Panc1 (cell line): ENCODE results near the gene ZNF57.

ENCODE experiments used
- POLR2AphosphoS5 ChIP-seq: IDR thresholded peaks from 2 replicates; pipeline ENCODE4 v1.6.1; 2012; ENCODE audit warnings: mild to moderate bottlenecking, low read depth, low read length, moderate library complexity
- REST ChIP-seq, 2 experiments: IDR thresholded peaks; 2 replicates each; pipeline ENCODE4 v1.6.1; 2011 to 2012; ENCODE audit warnings: low read depth in 2 of 2, control low read depth in 1 of 2, low read length in 1 of 2, mild to moderate bottlenecking in 1 of 2, moderate library complexity in 1 of 2; ENCODE audit not compliant: insufficient read depth in 1 of 2
- TCF7L2 ChIP-seq: IDR thresholded peaks from 2 replicates; pipeline ENCODE4 v1.6.1; 2011; ENCODE audit warnings: mild to moderate bottlenecking, low read depth, low read length, inconsistent platforms
- TF ChIP-seq, protein P1 (sequence below): fragments of 450-650 bp; IDR thresholded peaks from 2 replicates; pipeline ENCODE4 v1.5.1; 2017; ENCODE audit warnings: mild to moderate bottlenecking

GRCh38 chr19:2902590-2903218, 2.0 kb downstream of the ZNF57 start:
- TF ChIP-seq, protein P1, sequence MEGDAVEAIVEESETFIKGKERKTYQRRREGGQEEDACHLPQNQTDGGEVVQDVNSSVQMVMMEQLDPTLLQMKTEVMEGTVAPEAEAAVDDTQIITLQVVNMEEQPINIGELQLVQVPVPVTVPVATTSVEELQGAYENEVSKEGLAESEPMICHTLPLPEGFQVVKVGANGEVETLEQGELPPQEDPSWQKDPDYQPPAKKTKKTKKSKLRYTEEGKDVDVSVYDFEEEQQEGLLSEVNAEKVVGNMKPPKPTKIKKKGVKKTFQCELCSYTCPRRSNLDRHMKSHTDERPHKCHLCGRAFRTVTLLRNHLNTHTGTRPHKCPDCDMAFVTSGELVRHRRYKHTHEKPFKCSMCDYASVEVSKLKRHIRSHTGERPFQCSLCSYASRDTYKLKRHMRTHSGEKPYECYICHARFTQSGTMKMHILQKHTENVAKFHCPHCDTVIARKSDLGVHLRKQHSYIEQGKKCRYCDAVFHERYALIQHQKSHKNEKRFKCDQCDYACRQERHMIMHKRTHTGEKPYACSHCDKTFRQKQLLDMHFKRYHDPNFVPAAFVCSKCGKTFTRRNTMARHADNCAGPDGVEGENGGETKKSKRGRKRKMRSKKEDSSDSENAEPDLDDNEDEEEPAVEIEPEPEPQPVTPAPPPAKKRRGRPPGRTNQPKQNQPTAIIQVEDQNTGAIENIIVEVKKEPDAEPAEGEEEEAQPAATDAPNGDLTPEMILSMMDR = no peak
- no peak for TF ChIP-seq REST (IDR thresholded peaks at IDR 0.05; ENCODE audit: insufficient read depth in 1 of 2, low read depth in 2 of 2, low read length in 1 of 2)
- TF ChIP-seq POLR2AphosphoS5 = no peak
- no peak for TF ChIP-seq TCF7L2
